Esophagus squamous epithelium (tissue), 4 donors: ENCODE results near the gene FRMD4A.

Source experiments
- POLR2A ChIP-seq, 4 donors: fragments of 450-650 bp; IDR thresholded peaks; one replicate each; pipeline ENCODE4 v1.6.1; 2017; ENCODE audit warnings: antibody characterized with exemption in 4 of 4, mild to moderate bottlenecking in 4 of 4, moderate library complexity in 3 of 4
- TF ChIP-seq, protein P1 (sequence below), 6 experiments: fragments of 450-650 bp in 4 of 6; fragments of 200-600 bp in 2 of 6; sonication (generic) in 2 of 6; IDR thresholded peaks; one replicate each; pipeline ENCODE4 v1.5.1; 2016 to 2019; ENCODE audit warnings: antibody characterized with exemption in 6 of 6, mild to moderate bottlenecking in 4 of 6, moderate library complexity in 4 of 6

DNA sequence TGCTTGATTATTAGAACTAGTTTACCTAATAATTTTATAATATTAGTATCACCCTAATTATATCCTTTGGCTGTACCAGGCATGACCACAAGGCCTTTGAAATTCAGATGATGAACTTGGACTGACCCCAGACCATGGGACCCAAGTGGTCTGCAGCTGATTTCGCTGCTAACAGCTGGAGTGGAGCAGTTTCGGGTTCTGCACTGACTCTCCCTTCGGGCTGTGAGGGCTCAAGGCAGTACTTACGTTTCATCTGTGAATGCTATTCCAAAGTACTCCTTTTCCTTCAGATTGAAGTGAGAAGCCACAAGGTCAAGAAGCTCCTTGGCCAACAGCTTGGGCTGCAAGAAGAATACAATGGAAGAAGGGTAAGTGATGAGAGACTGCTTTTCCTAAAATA lies 520.2 kb downstream of the FRMD4A start:
- TF ChIP-seq, protein P1, sequence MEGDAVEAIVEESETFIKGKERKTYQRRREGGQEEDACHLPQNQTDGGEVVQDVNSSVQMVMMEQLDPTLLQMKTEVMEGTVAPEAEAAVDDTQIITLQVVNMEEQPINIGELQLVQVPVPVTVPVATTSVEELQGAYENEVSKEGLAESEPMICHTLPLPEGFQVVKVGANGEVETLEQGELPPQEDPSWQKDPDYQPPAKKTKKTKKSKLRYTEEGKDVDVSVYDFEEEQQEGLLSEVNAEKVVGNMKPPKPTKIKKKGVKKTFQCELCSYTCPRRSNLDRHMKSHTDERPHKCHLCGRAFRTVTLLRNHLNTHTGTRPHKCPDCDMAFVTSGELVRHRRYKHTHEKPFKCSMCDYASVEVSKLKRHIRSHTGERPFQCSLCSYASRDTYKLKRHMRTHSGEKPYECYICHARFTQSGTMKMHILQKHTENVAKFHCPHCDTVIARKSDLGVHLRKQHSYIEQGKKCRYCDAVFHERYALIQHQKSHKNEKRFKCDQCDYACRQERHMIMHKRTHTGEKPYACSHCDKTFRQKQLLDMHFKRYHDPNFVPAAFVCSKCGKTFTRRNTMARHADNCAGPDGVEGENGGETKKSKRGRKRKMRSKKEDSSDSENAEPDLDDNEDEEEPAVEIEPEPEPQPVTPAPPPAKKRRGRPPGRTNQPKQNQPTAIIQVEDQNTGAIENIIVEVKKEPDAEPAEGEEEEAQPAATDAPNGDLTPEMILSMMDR (IDR thresholded peaks at IDR 0.05), result no peak
- no peak for TF ChIP-seq POLR2A (IDR thresholded peaks at IDR 0.05)
